Measurements from ENCODE around the gene ADIG.
"Not testable (repeated sequence)": the region's sequence is repeated elsewhere in the genome, so short reads cannot be mapped to it uniquely, and the experiment has no call there.

Gene ADIG

GRCh38 chr20:38573413-38573812 is 7.6 kb upstream of the ADIG start:
- DNase-seq (ENCODE audit: low read depth): no peak

GRCh38 chr20:38579219-38579910 is 1.6 kb upstream of the ADIG start:
- no peak for DNase-seq (ENCODE audit: low read depth)

- DNase-seq (ENCODE audit: low read depth): no peak
These were observed 1.1 kb upstream of the ADIG start for GRCh38 chr20:38579921-38580320.

GRCh38 chr20:38581830-38582358 is 897 bp downstream of the ADIG start:
- DNase-seq (ENCODE audit: low read depth): no peak

- DNase-seq (ENCODE audit: low read depth): no peak
These were observed 2.3 kb downstream of the ADIG start for GRCh38 chr20:38583306-38583705.

GRCh38 chr20:38584099-38584763 is 3.2 kb downstream of the ADIG start:
- DNase-seq (ENCODE audit: low read depth): no peak

- no peak for DNase-seq (ENCODE audit: low read depth)
These were observed 4.6 kb downstream of the ADIG start for GRCh38 chr20:38585404-38586180.

- DNase-seq (ENCODE audit: low read depth): no peak
These were observed 5.2 kb downstream of the ADIG start for GRCh38 chr20:38586181-38586525.

- DNase-seq (ENCODE audit: low read depth): no peak
These were observed 7.3 kb downstream of the ADIG start for GRCh38 chr20:38588303-38588702.

- no peak for DNase-seq (ENCODE audit: low read depth)
These were observed 8.4 kb downstream of the ADIG start for GRCh38 chr20:38589351-38589750.

- no peak for DNase-seq (ENCODE audit: low read depth)
These were observed 9.1 kb downstream of the ADIG start for GRCh38 chr20:38589967-38590675.

GRCh38 chr20:38590676-38591473 is 9.9 kb downstream of the ADIG start:
- DNase-seq (ENCODE audit: low read depth): no peak

GRCh38 chr20:38591474-38592410 is 10.7 kb downstream of the ADIG start:
- no peak for DNase-seq (ENCODE audit: low read depth)

GRCh38 chr20:38592411-38592790 is 11.4 kb downstream of the ADIG start:
- not testable (repeated sequence) for DNase-seq (ENCODE audit: low read depth)

GRCh38 chr20:38594281-38594680 is 13.3 kb downstream of the ADIG start:
- DNase-seq (ENCODE audit: low read depth): not testable (repeated sequence)

GRCh38 chr20:38595886-38596285 is 14.9 kb downstream of the ADIG start:
- not testable (repeated sequence) for DNase-seq (ENCODE audit: low read depth)

GRCh38 chr20:38599410-38599882 is 18.4 kb downstream of the ADIG start:
- no peak for DNase-seq (ENCODE audit: low read depth)

GRCh38 chr20:38600057-38600456 is 19.1 kb downstream of the ADIG start:
- no peak for DNase-seq (ENCODE audit: low read depth)

GRCh38 chr20:38601216-38602184 is 20.5 kb downstream of the ADIG start, which contains the start of gene ARHGAP40:
Gene ARHGAP40 (plus strand): TSS chr20:38601809.
- DNase-seq (ENCODE audit: low read depth): no peak

Measured in T-helper 22 cell (primary cell).